ENCODE data around the gene ZNRF2. TPM values are rescaled to one million over a fixed set of nuclear protein-coding genes. Genes with fewer than 3 reads are reported as not detected.

The ZNRF2 gene
- polyA plus RNA-seq, 1 experiment = 0.74 TPM

DNA sequence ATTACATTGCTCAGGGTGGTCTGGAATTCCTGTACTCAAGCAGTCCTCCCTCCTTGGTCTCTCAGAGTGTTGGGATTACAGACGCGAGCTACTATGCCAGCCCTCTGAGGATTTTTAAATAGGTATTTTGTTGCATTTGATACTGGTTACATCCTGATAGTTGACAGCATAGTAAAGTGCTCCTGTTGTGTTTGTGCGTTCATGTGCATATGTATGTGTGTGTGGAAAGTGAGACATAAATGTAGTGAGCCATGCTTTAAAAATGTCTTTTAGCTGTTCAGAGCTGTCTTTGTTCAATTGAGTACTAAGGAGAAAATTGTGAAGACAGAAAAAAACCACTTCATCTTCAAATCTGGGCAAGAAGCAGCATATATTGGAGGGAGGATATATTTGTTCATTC, 27.8 kb downstream of the ZNRF2 start:
- no peak for DNase-seq (ENCODE audit: low read depth, low spot score)
- no peaks in the 10 kb centered on the region for H3K27me3 ChIP-seq (ENCODE audit: control insufficient read depth, insufficient read depth, low read length)
- H3K9me3 ChIP-seq (ENCODE audit: control insufficient read depth, insufficient read depth, low read length) = no peaks in the 10 kb centered on the region
- H3K27ac ChIP-seq (ENCODE audit: low read depth, low read length) = no peak overlapping the region
- no peak overlapping the region for H3K4me3 ChIP-seq (ENCODE audit: low read depth, low read length)
- CTCF ChIA-PET = interaction anchor here (1.7 kb wide), 1 partner anchor 37 kb away, joined by 4 read pairs; no protein-coding TSS in a partner anchor
- POLR2A ChIA-PET = no interaction called here
- TF ChIP-seq CTCF (IDR thresholded peaks at IDR 0.05; ENCODE audit: low read depth, low read length) = no peak

- H3K27ac ChIP-seq (ENCODE audit: low read depth, low read length) = no peak overlapping the region
- no peaks in the 10 kb centered on the region for H3K27me3 ChIP-seq (ENCODE audit: control insufficient read depth, insufficient read depth, low read length)
- TF ChIP-seq CTCF (IDR thresholded peaks at IDR 0.05; ENCODE audit: low read depth, low read length) = no peak
- H3K9me3 ChIP-seq (ENCODE audit: control insufficient read depth, insufficient read depth, low read length) = no peaks in the 10 kb centered on the region
- DNase-seq (ENCODE audit: low read depth, low spot score) = no peak
- H3K4me3 ChIP-seq (ENCODE audit: low read depth, low read length) = no peak overlapping the region
- POLR2A ChIA-PET = no interaction called here
- CTCF ChIA-PET = interaction anchor here (1.7 kb wide), 1 partner anchor 38 kb away, joined by 4 read pairs; no protein-coding TSS in a partner anchor
Measured at GRCh38 chr7:30313348-30313747, 29.0 kb downstream of the ZNRF2 start.

DNA sequence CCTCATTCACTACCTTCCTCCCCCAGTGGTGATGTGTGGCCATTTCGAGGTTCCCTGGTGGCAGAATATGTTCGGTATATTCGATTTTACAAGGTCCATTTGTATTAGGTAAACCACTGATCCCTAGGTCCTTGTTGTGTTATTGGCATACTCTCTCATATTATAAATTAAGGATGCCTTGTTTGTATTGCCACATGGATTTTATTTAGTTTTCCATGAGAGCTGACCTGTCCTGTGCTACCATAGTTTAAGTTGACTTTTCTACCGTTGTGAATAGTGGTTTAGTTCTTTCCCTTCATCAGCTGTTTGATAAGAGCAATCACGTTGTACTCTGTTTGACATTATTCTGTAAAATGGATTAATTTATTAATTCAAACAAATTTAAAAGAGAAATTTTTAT, 29.4 kb downstream of the ZNRF2 start:
- H3K9me3 ChIP-seq (ENCODE audit: control insufficient read depth, insufficient read depth, low read length) = no peaks in the 10 kb centered on the region
- TF ChIP-seq CTCF (IDR thresholded peaks at IDR 0.05; ENCODE audit: low read depth, low read length) = no peak
- no peak for DNase-seq (ENCODE audit: low read depth, low spot score)
- CTCF ChIA-PET = interaction anchor here (1.7 kb wide), 1 partner anchor 39 kb away, joined by 4 read pairs; no protein-coding TSS in a partner anchor
- H3K27me3 ChIP-seq (ENCODE audit: control insufficient read depth, insufficient read depth, low read length) = no peaks in the 10 kb centered on the region
- H3K4me3 ChIP-seq (ENCODE audit: low read depth, low read length) = no peak overlapping the region
- POLR2A ChIA-PET = no interaction called here
- H3K27ac ChIP-seq (ENCODE audit: low read depth, low read length) = no peak overlapping the region

DNA sequence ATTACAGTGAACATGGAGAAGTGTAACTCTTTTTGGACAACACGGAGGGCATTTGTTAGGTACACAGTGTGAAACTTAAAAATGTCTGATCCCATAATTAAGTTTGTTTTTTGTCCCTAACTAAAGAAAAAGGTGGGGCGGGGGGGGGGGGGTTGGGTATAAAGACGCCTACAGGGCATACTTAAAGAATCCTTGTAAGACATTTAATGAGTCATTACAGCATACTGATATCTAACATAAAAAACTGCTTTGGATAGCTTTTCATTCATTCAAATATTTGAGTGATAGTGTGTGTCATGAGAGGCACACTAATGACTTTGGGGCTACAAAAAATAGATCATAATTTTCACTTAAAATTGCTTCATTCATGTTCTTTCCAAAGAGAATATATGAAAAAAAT, 31.2 kb downstream of the ZNRF2 start:
- DNase-seq (ENCODE audit: low read depth, low spot score) = no peak
- ChIA-PET CTCF (interaction anchor here (0.7 to 1.2 kb wide), 2 partner anchors 9 to 10 kb away, joined by 4 to 13 read pairs; no protein-coding TSS in a partner anchor), POLR2A (no interaction called here)
- H3K27ac ChIP-seq (ENCODE audit: low read depth, low read length) = no peak overlapping the region
- H3K27me3 ChIP-seq (ENCODE audit: control insufficient read depth, insufficient read depth, low read length) = no peaks in the 10 kb centered on the region
- no peaks in the 10 kb centered on the region for H3K9me3 ChIP-seq (ENCODE audit: control insufficient read depth, insufficient read depth, low read length)
- no peak for TF ChIP-seq CTCF (IDR thresholded peaks at IDR 0.05; ENCODE audit: low read depth, low read length)
- H3K4me3 ChIP-seq (ENCODE audit: low read depth, low read length) = no peak overlapping the region

- H3K9me3 ChIP-seq (ENCODE audit: control insufficient read depth, insufficient read depth, low read length) = no peaks in the 10 kb centered on the region
- no peaks in the 10 kb centered on the region for H3K27me3 ChIP-seq (ENCODE audit: control insufficient read depth, insufficient read depth, low read length)
- CTCF ChIA-PET = no interaction called here
- no peak for TF ChIP-seq CTCF (IDR thresholded peaks at IDR 0.05; ENCODE audit: low read depth, low read length)
- H3K4me3 ChIP-seq (ENCODE audit: low read depth, low read length) = no peak overlapping the region
- POLR2A ChIA-PET = no interaction called here
- DNase-seq (ENCODE audit: low read depth, low spot score) = no peak
- no peak overlapping the region for H3K27ac ChIP-seq (ENCODE audit: low read depth, low read length)
Measured at GRCh38 chr7:30320392-30320791, 36.0 kb downstream of the ZNRF2 start.

Measured in AG04450 (cell line).